ENCODE measurements around the gene RRAD. TPM values are rescaled to one million over a fixed set of nuclear protein-coding genes. Genes with fewer than 3 reads are reported as not detected.
"Not testable (repeated sequence)": the region's sequence is repeated elsewhere in the genome, so short reads cannot be mapped to it uniquely, and the experiment has no call there.

Gene RRAD
- total RNA-seq, 1 donor from 2014 or later: 40.2 TPM

DNA sequence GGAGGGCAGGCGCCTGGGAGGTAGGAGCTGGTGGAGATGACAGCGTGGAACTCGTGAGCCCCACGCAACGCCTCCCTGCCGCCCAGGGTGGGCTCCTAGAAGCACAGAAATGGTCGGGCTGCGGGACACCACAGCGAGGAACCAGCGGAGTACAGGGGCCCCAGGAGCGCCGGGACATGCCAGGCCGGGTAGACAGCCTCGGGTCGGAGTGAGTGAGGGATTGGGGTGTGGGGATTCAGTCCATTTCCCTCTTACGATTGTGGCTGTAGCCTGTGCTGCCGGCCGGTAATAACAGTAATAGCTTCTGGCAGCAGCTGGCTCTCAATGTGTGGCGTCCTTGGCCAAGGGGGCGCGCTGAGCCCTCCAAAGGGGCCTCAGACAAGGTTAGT lies 23.5 kb upstream of the RRAD start:
- no peak overlapping the region for H3K4me3 ChIP-seq (ENCODE audit: low read depth, low read length)
- no peak for TF ChIP-seq CTCF (conservative IDR thresholded peaks at IDR 0.05; ENCODE audit: low read depth, low read length)
- DNase-seq (ENCODE audit: low read depth): no peak

GRCh38 chr16:66948134-66948836 lies 22.9 kb upstream of the RRAD start:
- DNase-seq (ENCODE audit: low read depth): no peak
- no peak for TF ChIP-seq CTCF (conservative IDR thresholded peaks at IDR 0.05; ENCODE audit: low read depth, low read length)
- peak overlapping the region; percentile 51 for H3K4me3 ChIP-seq (ENCODE audit: low read depth, low read length)

- DNase-seq (ENCODE audit: low read depth): no peak
- H3K4me3 ChIP-seq (ENCODE audit: low read depth, low read length): peak overlapping the region; percentile 51
- TF ChIP-seq CTCF (conservative IDR thresholded peaks at IDR 0.05; ENCODE audit: low read depth, low read length): peak; percentile 87
Observed at GRCh38 chr16:66947302-66948065, 22.1 kb upstream of the RRAD start.

GRCh38 chr16:66946974-66947301 lies 21.6 kb upstream of the RRAD start:
- TF ChIP-seq CTCF (conservative IDR thresholded peaks at IDR 0.05; ENCODE audit: low read depth, low read length): no peak
- H3K4me3 ChIP-seq (ENCODE audit: low read depth, low read length): no peak overlapping the region
- DNase-seq (ENCODE audit: low read depth): no peak

- no peak for TF ChIP-seq CTCF (conservative IDR thresholded peaks at IDR 0.05; ENCODE audit: low read depth, low read length)
- DNase-seq (ENCODE audit: low read depth): no peak
- H3K4me3 ChIP-seq (ENCODE audit: low read depth, low read length): no peak overlapping the region
Observed at GRCh38 chr16:66946541-66946940, 21.2 kb upstream of the RRAD start.

DNA sequence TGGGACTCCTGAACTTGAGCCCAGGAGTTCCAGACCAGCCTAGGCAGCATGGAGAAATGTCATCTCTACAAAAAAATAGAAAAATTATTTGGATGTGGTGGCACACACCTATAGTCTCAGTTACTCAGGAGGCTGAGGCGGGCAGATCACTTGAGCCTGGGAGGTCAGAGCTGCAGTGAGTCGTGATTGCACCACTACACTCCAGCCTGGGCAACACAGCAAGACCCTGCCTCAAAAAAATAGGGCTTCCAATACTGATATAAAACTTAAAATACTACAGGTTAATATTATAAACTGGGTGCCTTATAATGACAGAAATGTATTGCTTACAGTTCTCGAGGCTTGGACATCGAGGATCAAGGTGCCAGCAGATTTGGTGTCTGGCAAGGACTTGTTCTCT lies 20.6 kb upstream of the RRAD start:
- H3K4me3 ChIP-seq (ENCODE audit: low read depth, low read length): no peak overlapping the region

GRCh38 chr16:66944971-66945370 lies 19.6 kb upstream of the RRAD start:
- H3K4me3 ChIP-seq (ENCODE audit: low read depth, low read length); DNase-seq (ENCODE audit: low read depth): not testable (repeated sequence)

More for the DNA sequence above, 20.6 kb upstream of the RRAD start:
- DNase-seq (ENCODE audit: low read depth): no peak
- no peak for TF ChIP-seq CTCF (conservative IDR thresholded peaks at IDR 0.05; ENCODE audit: low read depth, low read length)
